ENCODE data around the gene ZNF133. TPM values are rescaled to one million over a fixed set of nuclear protein-coding genes. Genes with fewer than 3 reads are reported as not detected.

Gene ZNF133
- polyA plus RNA-seq, 1 donor from 2014 or later: 71.2 TPM

DNA sequence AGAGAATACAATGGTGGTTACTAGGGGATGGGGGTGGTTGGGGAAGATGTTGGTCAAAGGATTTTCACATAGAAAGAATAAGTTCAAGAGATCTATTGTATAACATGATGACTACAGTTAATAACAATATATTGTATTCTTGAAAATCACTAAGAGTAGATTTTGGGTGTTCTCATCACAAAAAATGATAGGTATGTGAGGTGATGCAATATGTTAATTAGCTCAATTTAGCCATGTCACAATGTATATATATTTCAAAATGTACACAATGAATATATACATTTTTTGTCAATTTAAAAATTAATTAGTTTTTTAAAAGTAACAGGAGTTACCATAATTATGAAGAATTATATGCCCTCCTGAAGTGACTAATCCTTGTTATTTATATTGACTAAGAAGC is 22.3 kb downstream of the ZNF133 start:
- H2AFZ ChIP-seq (ENCODE audit: low read depth, low read length): no peak overlapping the region
- no peak overlapping the region for H3K9ac ChIP-seq (ENCODE audit: low read length)
- H3K9me2 ChIP-seq (ENCODE audit: insufficient read depth, low read length): no peaks in the 10 kb centered on the region
- no peaks in the 10 kb centered on the region for H3K36me3 ChIP-seq (ENCODE audit: insufficient read depth, low read length)
- no peaks in the 10 kb centered on the region for H4K20me1 ChIP-seq (ENCODE audit: insufficient read depth)
- no peaks in the 10 kb centered on the region for H3K79me2 ChIP-seq (replicated peaks; ENCODE audit: insufficient read depth, low read length)
- no peak overlapping the region for H3K27ac ChIP-seq (ENCODE audit: low read length)
- H3K9me3 ChIP-seq (ENCODE audit: low read length): no peaks in the 10 kb centered on the region
- TF ChIP-seq, protein P1, sequence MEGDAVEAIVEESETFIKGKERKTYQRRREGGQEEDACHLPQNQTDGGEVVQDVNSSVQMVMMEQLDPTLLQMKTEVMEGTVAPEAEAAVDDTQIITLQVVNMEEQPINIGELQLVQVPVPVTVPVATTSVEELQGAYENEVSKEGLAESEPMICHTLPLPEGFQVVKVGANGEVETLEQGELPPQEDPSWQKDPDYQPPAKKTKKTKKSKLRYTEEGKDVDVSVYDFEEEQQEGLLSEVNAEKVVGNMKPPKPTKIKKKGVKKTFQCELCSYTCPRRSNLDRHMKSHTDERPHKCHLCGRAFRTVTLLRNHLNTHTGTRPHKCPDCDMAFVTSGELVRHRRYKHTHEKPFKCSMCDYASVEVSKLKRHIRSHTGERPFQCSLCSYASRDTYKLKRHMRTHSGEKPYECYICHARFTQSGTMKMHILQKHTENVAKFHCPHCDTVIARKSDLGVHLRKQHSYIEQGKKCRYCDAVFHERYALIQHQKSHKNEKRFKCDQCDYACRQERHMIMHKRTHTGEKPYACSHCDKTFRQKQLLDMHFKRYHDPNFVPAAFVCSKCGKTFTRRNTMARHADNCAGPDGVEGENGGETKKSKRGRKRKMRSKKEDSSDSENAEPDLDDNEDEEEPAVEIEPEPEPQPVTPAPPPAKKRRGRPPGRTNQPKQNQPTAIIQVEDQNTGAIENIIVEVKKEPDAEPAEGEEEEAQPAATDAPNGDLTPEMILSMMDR (IDR thresholded peaks at IDR 0.05; ENCODE audit: poor library complexity, severe bottlenecking): no peak
- no peaks in the 10 kb centered on the region for H3F3A ChIP-seq (ENCODE audit: insufficient read depth, low read length, poor library complexity, severe bottlenecking)
- no peak overlapping the region for H3K4me2 ChIP-seq (ENCODE audit: low read length)
- no peaks in the 10 kb centered on the region for H3K27me3 ChIP-seq (ENCODE audit: insufficient read depth, low read depth, low read length)
- H3K4me3 ChIP-seq (ENCODE audit: low read length): no peak overlapping the region

DNA sequence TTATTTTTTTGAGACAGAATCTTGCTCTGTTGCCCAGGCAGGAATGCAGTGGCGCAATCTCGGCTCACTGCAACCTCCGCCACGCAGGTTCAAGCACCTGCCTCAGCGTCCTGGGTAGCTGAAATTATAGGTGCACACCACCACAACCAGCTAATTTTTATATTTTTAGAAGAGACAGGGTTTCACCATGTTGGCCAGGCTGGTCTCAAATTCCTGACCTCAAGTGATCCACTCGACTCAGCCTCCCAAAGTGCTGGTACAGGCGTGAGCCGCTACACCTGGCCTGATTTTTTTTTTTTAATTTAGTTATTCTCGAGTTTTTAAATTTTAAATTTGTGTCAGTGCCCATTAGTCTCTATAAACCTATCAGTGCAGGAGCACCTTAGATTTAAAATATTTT is 24.4 kb downstream of the ZNF133 start:
- Histone ChIP-seq H3F3A (ENCODE audit: insufficient read depth, low read length, poor library complexity, severe bottlenecking) (no peaks in the 10 kb centered on the region), H3K4me2 (ENCODE audit: low read length) (no peak overlapping the region), H3K4me3 (ENCODE audit: low read length) (no peak overlapping the region), H3K9me3 (ENCODE audit: low read length) (no peaks in the 10 kb centered on the region), H3K36me3 (ENCODE audit: insufficient read depth, low read length) (peaks cover 6% of the 10 kb centered on the region), H3K9ac (ENCODE audit: low read length) (no peak overlapping the region), H3K79me2 (replicated peaks; ENCODE audit: insufficient read depth, low read length) (no peaks in the 10 kb centered on the region), H3K27ac (ENCODE audit: low read length) (no peak overlapping the region), H3K27me3 (ENCODE audit: insufficient read depth, low read depth, low read length) (no peaks in the 10 kb centered on the region), H2AFZ (ENCODE audit: low read depth, low read length) (no peak overlapping the region), H3K9me2 (ENCODE audit: insufficient read depth, low read length) (no peaks in the 10 kb centered on the region), H4K20me1 (ENCODE audit: insufficient read depth) (no peaks in the 10 kb centered on the region)
- no peak for TF ChIP-seq MXI1 (conservative IDR thresholded peaks at IDR 0.05; ENCODE audit: poor library complexity, severe bottlenecking)
- TF ChIP-seq TAF1 (IDR thresholded peaks at IDR 0.05; ENCODE audit: low read depth): no peak
- TF ChIP-seq RAD21 (conservative IDR thresholded peaks at IDR 0.05): no peak
- TF ChIP-seq EP300 (conservative IDR thresholded peaks at IDR 0.05; ENCODE audit: poor library complexity, severe bottlenecking): no peak
- TF ChIP-seq POLR2AphosphoS5 (IDR thresholded peaks at IDR 0.05): no peak
- TF ChIP-seq, protein P2, sequence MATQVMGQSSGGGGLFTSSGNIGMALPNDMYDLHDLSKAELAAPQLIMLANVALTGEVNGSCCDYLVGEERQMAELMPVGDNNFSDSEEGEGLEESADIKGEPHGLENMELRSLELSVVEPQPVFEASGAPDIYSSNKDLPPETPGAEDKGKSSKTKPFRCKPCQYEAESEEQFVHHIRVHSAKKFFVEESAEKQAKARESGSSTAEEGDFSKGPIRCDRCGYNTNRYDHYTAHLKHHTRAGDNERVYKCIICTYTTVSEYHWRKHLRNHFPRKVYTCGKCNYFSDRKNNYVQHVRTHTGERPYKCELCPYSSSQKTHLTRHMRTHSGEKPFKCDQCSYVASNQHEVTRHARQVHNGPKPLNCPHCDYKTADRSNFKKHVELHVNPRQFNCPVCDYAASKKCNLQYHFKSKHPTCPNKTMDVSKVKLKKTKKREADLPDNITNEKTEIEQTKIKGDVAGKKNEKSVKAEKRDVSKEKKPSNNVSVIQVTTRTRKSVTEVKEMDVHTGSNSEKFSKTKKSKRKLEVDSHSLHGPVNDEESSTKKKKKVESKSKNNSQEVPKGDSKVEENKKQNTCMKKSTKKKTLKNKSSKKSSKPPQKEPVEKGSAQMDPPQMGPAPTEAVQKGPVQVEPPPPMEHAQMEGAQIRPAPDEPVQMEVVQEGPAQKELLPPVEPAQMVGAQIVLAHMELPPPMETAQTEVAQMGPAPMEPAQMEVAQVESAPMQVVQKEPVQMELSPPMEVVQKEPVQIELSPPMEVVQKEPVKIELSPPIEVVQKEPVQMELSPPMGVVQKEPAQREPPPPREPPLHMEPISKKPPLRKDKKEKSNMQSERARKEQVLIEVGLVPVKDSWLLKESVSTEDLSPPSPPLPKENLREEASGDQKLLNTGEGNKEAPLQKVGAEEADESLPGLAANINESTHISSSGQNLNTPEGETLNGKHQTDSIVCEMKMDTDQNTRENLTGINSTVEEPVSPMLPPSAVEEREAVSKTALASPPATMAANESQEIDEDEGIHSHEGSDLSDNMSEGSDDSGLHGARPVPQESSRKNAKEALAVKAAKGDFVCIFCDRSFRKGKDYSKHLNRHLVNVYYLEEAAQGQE (IDR thresholded peaks at IDR 0.05; ENCODE audit: borderline replicate concordance): no peak
- no peak for TF ChIP-seq SMC3 (conservative IDR thresholded peaks at IDR 0.05; ENCODE audit: poor library complexity)
- TF ChIP-seq EZH2 (IDR thresholded peaks at IDR 0.05; ENCODE audit: borderline replicate concordance, insufficient read depth, low read length, poor library complexity, severe bottlenecking): no peak
- TF ChIP-seq, protein P1 (IDR thresholded peaks at IDR 0.05; ENCODE audit: poor library complexity, severe bottlenecking): no peak

All from neural cell (in vitro differentiated cells).